Stimulated activated CD4-positive, alpha-beta T cell treated with anti-CD3 and anti-CD28 coated beads, Interleukin-12 subunit alpha, Interleukin-12 subunit beta, amount 100 ng/mL, for 48 hours (primary cell): ENCODE data around the gene DAPK2.
A peak's percentile ranks its signal among the peaks of the same experiment; 100 is the strongest.

Experiments used
- DNase-seq, 3 donors: peaks; one replicate each; pipeline ENCODE4 v3.0.0-alpha.2; 2020; ENCODE audit warnings: low read depth in 2 of 3, low spot score in 1 of 3

DAPK2 gene

GRCh38 chr15:63899193-63899592, 147.1 kb downstream of the DAPK2 start:
- no peak for DNase-seq

GRCh38 chr15:63896336-63897115, 149.8 kb downstream of the DAPK2 start:
- peak in 2 of 3 donors; percentile 7 to 12 for DNase-seq

- DNase-seq = no peak
Measured at GRCh38 chr15:63895787-63896218, 150.5 kb downstream of the DAPK2 start.

GRCh38 chr15:63895194-63895593, 151.1 kb downstream of the DAPK2 start:
- DNase-seq = no peak

GRCh38 chr15:63894662-63894949, 151.7 kb downstream of the DAPK2 start:
- DNase-seq = no peak

GRCh38 chr15:63893866-63894661, 152.2 kb downstream of the DAPK2 start:
- no peak for DNase-seq

GRCh38 chr15:63892794-63893441, 153.4 kb downstream of the DAPK2 start:
- DNase-seq = peak; percentile 59 to 69 (median 59)

GRCh38 chr15:63891768-63892133, 154.5 kb downstream of the DAPK2 start:
- DNase-seq = no peak

GRCh38 chr15:63891079-63891767, 155.1 kb downstream of the DAPK2 start:
- peak; percentile 59 to 83 (median 72) for DNase-seq

- DNase-seq = no peak
Measured at GRCh38 chr15:63890617-63891016, 155.7 kb downstream of the DAPK2 start.

GRCh38 chr15:63889831-63890230, 156.5 kb downstream of the DAPK2 start:
- DNase-seq = no peak

GRCh38 chr15:63888823-63889222, 157.5 kb downstream of the DAPK2 start:
- DNase-seq = no peak

- DNase-seq = no peak
Measured at GRCh38 chr15:63888146-63888545, 158.1 kb downstream of the DAPK2 start.

- no peak for DNase-seq
Measured at GRCh38 chr15:63887630-63888029, 158.7 kb downstream of the DAPK2 start.

GRCh38 chr15:63884953-63885352, 161.3 kb downstream of the DAPK2 start:
- no peak for DNase-seq

GRCh38 chr15:63881431-63881830, 164.9 kb downstream of the DAPK2 start:
- DNase-seq = no peak

- no peak for DNase-seq
Measured at GRCh38 chr15:63880744-63881143, 165.5 kb downstream of the DAPK2 start.

GRCh38 chr15:63879995-63880394, 166.3 kb downstream of the DAPK2 start:
- DNase-seq = no peak

GRCh38 chr15:63879211-63879610, 167.1 kb downstream of the DAPK2 start:
- no peak for DNase-seq

- DNase-seq = no peak
Measured at GRCh38 chr15:63877713-63878271, 168.5 kb downstream of the DAPK2 start.

GRCh38 chr15:63876085-63876662, 170.1 kb downstream of the DAPK2 start:
- DNase-seq = no peak
